Prostate gland (tissue), 2 donors: ENCODE results near the gene KLK11. TPM values are rescaled to one million over a fixed set of nuclear protein-coding genes. Genes with fewer than 3 reads are reported as not detected.

Source experiments
- DNase-seq: peaks from one replicate; pipeline ENCODE4 v3.0.0-alpha.2; 2019; ENCODE audit warnings: low spot score
- H3K27ac ChIP-seq, 2 donors: fragments of 200-600 bp; sonication (generic); 2 replicates each; pipeline ENCODE4 v1.5.1; 2017 to 2019
- H3K27me3 ChIP-seq: fragments of 200-600 bp; sonication (generic); replicated peaks from 2 replicates; pipeline ENCODE4 v1.5.1; 2019; ENCODE audit not compliant: insufficient read depth
- H3K36me3 ChIP-seq, 2 donors: fragments of 200-600 bp; sonication (generic); 1 replicate in 1 of 2; 2 replicates in 1 of 2; pipeline versions ENCODE4 v1.5.1 to v1.8.1; 2017 to 2019
- H3K4me1 ChIP-seq: fragments of 200-600 bp; sonication (generic); replicated peaks from 2 replicates; pipeline ENCODE4 v1.5.1; 2019
- H3K4me3 ChIP-seq, 2 donors: fragments of 200-600 bp; sonication (generic); 2 replicates each; pipeline ENCODE4 v1.5.1; 2017 to 2019
- H3K9me3 ChIP-seq: fragments of 200-600 bp; sonication (generic); 2 replicates; pipeline ENCODE4 v1.5.1; 2017
- CTCF ChIP-seq, 4 experiments: fragments of 200-600 bp in 2 of 4; fragments of 450-650 bp in 2 of 4; sonication (generic) in 2 of 4; IDR thresholded peaks; 1 replicate in 3 of 4; 2 replicates in 1 of 4; pipeline ENCODE4 v1.5.1; 2016 to 2019; ENCODE audit warnings: antibody characterized with exemption in 4 of 4, mild to moderate bottlenecking in 2 of 4, moderate library complexity in 2 of 4
- POLR2A ChIP-seq: fragments of 450-650 bp; IDR thresholded peaks from one replicate; pipeline ENCODE4 v1.6.1; 2016; ENCODE audit warnings: antibody characterized with exemption, mild to moderate bottlenecking
- POLR2AphosphoS5 ChIP-seq: sonication (generic); formaldehyde crosslinking; IDR thresholded peaks from one replicate; pipeline ENCODE4 v1.6.1; 2017; ENCODE audit warnings: antibody characterized with exemption
- WGBS: methylation state at CpG from one replicate; pipeline ENCODE4 v1.1.5; 2018; 5-methylcytosine and 5-hydroxymethylcytosine counted together
- intact Hi-C: fragments of 100-400 bp; cut with DNase I; formaldehyde crosslinking; loops from one replicate; pipeline ENCODE4 v1.14.2; 2022
- total RNA-seq, 2 donors: library from RNA; depleted of rRNA; stranded (reverse); fragments of >200 nt; gene quantifications; one replicate each; pipeline ENCODE4 v1.1.0, GENCODE V29; 2016

The KLK11 gene
- total RNA-seq, 2 donors from 2014 or later: 67.7 to 315 TPM

- Histone ChIP-seq H3K36me3 (no peaks in the 10 kb centered on the region), H3K4me3 (no peak overlapping the region), H3K27me3 (no peaks in the 10 kb centered on the region), H3K9me3 (no peaks in the 10 kb centered on the region), H3K4me1 (no peaks in the 10 kb centered on the region), H3K27ac (no peak overlapping the region)
- no peak for DNase-seq
- TF ChIP-seq CTCF (IDR thresholded peaks at IDR 0.05) (no peak), POLR2AphosphoS5 (no peak), POLR2A (no peak)
- WGBS: 52% methylated on average over 5 of the region's 5 CpGs
- intact Hi-C loops: no loop called here
Measured at GRCh38 chr19:50978772-50979390, 47.5 kb downstream of the KLK11 start.

- Histone ChIP-seq H3K27me3 (no peaks in the 10 kb centered on the region), H3K36me3 (no peaks in the 10 kb centered on the region), H3K9me3 (no peaks in the 10 kb centered on the region)
Measured at GRCh38 chr19:50977626-50978025, 48.8 kb downstream of the KLK11 start.

GRCh38 chr19:50975766-50976165 lies 50.6 kb downstream of the KLK11 start:
- 14% methylated on average over 8 of the region's 8 CpGs for WGBS
- intact Hi-C loops: no loop called here
- peak; percentile 32 for DNase-seq
- TF ChIP-seq POLR2AphosphoS5: no peak
- no peaks in the 10 kb centered on the region for H3K9me3 ChIP-seq
- no peaks in the 10 kb centered on the region for H3K27me3 ChIP-seq
- no peaks in the 10 kb centered on the region for H3K36me3 ChIP-seq
- H3K4me1 ChIP-seq: no peaks in the 10 kb centered on the region
- H3K4me3 ChIP-seq: no peak overlapping the region
- H3K27ac ChIP-seq: no peak overlapping the region

More at GRCh38 chr19:50977626-50978025, 48.8 kb downstream of the KLK11 start:
- DNase-seq: no peak
- Histone ChIP-seq H3K27ac (no peak overlapping the region), H3K4me1 (no peaks in the 10 kb centered on the region), H3K4me3 (no peak overlapping the region)
- 77% methylated on average over 4 of the region's 4 CpGs for WGBS
- intact Hi-C loops: no loop called here
- no peak for TF ChIP-seq CTCF (IDR thresholded peaks at IDR 0.05)
- TF ChIP-seq POLR2AphosphoS5: no peak
- TF ChIP-seq POLR2A: no peak

- Histone ChIP-seq H3K36me3 (no peaks in the 10 kb centered on the region), H3K9me3 (no peaks in the 10 kb centered on the region), H3K4me3 (no peak overlapping the region), H3K4me1 (no peaks in the 10 kb centered on the region), H3K27me3 (no peaks in the 10 kb centered on the region), H3K27ac (no peak overlapping the region)
- intact Hi-C loops: no loop called here
- TF ChIP-seq POLR2A: no peak
- no peak for TF ChIP-seq CTCF (IDR thresholded peaks at IDR 0.05)
- TF ChIP-seq POLR2AphosphoS5: no peak
- 16% methylated on average over 7 of the region's 9 CpGs for WGBS
- no peak for DNase-seq
Measured at GRCh38 chr19:50974702-50975556, 51.5 kb downstream of the KLK11 start.

- Histone ChIP-seq H3K27ac (no peak overlapping the region), H3K36me3 (no peaks in the 10 kb centered on the region), H3K4me3 (no peak overlapping the region), H3K9me3 (no peaks in the 10 kb centered on the region), H3K27me3 (peaks cover 2% of the 10 kb centered on the region), H3K4me1 (no peaks in the 10 kb centered on the region)
- TF ChIP-seq POLR2A: no peak
- intact Hi-C loops: no loop called here
- no peak for DNase-seq
- WGBS: 85% methylated on average over 9 of the region's 9 CpGs
Measured at GRCh38 chr19:50972795-50973376, 53.5 kb downstream of the KLK11 start.

Other genes with a start within 250 kb of the KLK11 start
- not detected for gene ACP4, start 236.2 kb downstream of the KLK11 start, total RNA-seq
- gene KLK1, start 202.8 kb downstream of the KLK11 start, total RNA-seq: 10 to 100 TPM in 1 of 2 donors, 1 to 10 TPM in 1; 8.3 to 45.2 TPM
- 1 to 10 TPM; 4.0 to 8.5 TPM for gene KLK15, start 193.0 kb downstream of the KLK11 start, total RNA-seq
- over 10,000 TPM in 1 of 2 donors, 1,000 to 10,000 TPM in 1; 7,620 to 35,247 TPM for gene KLK3, start 171.7 kb downstream of the KLK11 start, total RNA-seq
- over 10,000 TPM in 1 of 2 donors, 1,000 to 10,000 TPM in 1; 3,344 to 10,024 TPM for gene KLK2, start 153.2 kb downstream of the KLK11 start, total RNA-seq
- 100 to 1,000 TPM; 188 to 330 TPM for gene KLK4, start 115.2 kb downstream of the KLK11 start, total RNA-seq
- 1 to 10 TPM; 1.9 to 2.7 TPM for gene KLK5, start 73.6 kb downstream of the KLK11 start, total RNA-seq
- 1 to 10 TPM in 1 of 2 donors, not detected in 1; 1.8 TPM for gene KLK6, start 57.0 kb downstream of the KLK11 start, total RNA-seq
- 1 to 10 TPM in 1 of 2 donors, under 1 TPM in 1; 0.68 to 1.2 TPM for gene KLK7, start 42.7 kb downstream of the KLK11 start, total RNA-seq
- gene KLK8, start 25.0 kb downstream of the KLK11 start, total RNA-seq: not detected
- 10 to 100 TPM in 1 of 2 donors, 1 to 10 TPM in 1; 7.4 to 49.6 TPM for gene KLK10, start 6.9 kb downstream of the KLK11 start, total RNA-seq
- under 1 TPM in 1 of 2 donors, not detected in 1; 0.73 TPM for gene KLK12, start 8.4 kb upstream of the KLK11 start, total RNA-seq
- gene KLK13, start 38.5 kb upstream of the KLK11 start, total RNA-seq: under 1 TPM in 1 of 2 donors, not detected in 1; 0.77 TPM
- 1 to 10 TPM; 4.2 to 5.3 TPM for gene KLK14, start 56.3 kb upstream of the KLK11 start, total RNA-seq
- gene CTU1, start 81.8 kb upstream of the KLK11 start, total RNA-seq: 10 to 100 TPM; 18.7 to 21.4 TPM
- 1 to 10 TPM in 1 of 2 donors, under 1 TPM in 1; 0.77 to 8.2 TPM for gene SIGLEC9, start 98.3 kb upstream of the KLK11 start, total RNA-seq
- not detected for gene SIGLEC7, start 115.7 kb upstream of the KLK11 start, total RNA-seq
- gene CD33, start 198.5 kb upstream of the KLK11 start, total RNA-seq: 1 to 10 TPM; 1.9 to 2.5 TPM
- 1 to 10 TPM in 1 of 2 donors, not detected in 1; 1.6 TPM for gene SIGLECL1, start 224.5 kb upstream of the KLK11 start, total RNA-seq